PFSK-1 (cell line): ENCODE data around the gene KCNJ5.

Source experiments
- FOXP2 ChIP-seq: optimal IDR thresholded peaks from 2 replicates; pipeline ENCODE3; 2011; ENCODE audit warnings: borderline replicate concordance, control low read depth, inconsistent platforms; ENCODE audit not compliant: insufficient read depth; ENCODE audit errors: extremely low read length, extremely low read depth
- POLR2AphosphoS5 ChIP-seq: IDR thresholded peaks from 2 replicates; pipeline ENCODE4 v1.6.1; 2012; ENCODE audit warnings: low read depth, mild to moderate bottlenecking, control low read depth, low read length, moderate library complexity
- SIN3A ChIP-seq: IDR thresholded peaks from 2 replicates; pipeline ENCODE4 v1.6.1; 2012; ENCODE audit warnings: mild to moderate bottlenecking, low read length, moderate library complexity, borderline replicate concordance; ENCODE audit not compliant: insufficient read depth
- TAF1 ChIP-seq: IDR thresholded peaks from 2 replicates; pipeline ENCODE4 v1.6.1; 2012; ENCODE audit warnings: low read length, control low read depth, borderline replicate concordance; ENCODE audit not compliant: insufficient read depth
- TF ChIP-seq, protein P1 (sequence below), 2 experiments: IDR thresholded peaks; 2 replicates each; pipeline versions ENCODE4 v1.6.1 to v1.8.0; 2011 to 2012; ENCODE audit warnings: low read depth in 2 of 2, low read length in 2 of 2, control low read depth in 1 of 2, inconsistent platforms in 1 of 2, mild to moderate bottlenecking in 1 of 2, moderate library complexity in 1 of 2; ENCODE audit not compliant: insufficient read depth in 1 of 2

Gene KCNJ5

GRCh38 chr11:128965485-128965884, 74.3 kb downstream of the KCNJ5 start:
- TF ChIP-seq SIN3A (no peak), TAF1 (no peak), FOXP2 (no peak), POLR2AphosphoS5 (no peak)
- TF ChIP-seq, protein P1, sequence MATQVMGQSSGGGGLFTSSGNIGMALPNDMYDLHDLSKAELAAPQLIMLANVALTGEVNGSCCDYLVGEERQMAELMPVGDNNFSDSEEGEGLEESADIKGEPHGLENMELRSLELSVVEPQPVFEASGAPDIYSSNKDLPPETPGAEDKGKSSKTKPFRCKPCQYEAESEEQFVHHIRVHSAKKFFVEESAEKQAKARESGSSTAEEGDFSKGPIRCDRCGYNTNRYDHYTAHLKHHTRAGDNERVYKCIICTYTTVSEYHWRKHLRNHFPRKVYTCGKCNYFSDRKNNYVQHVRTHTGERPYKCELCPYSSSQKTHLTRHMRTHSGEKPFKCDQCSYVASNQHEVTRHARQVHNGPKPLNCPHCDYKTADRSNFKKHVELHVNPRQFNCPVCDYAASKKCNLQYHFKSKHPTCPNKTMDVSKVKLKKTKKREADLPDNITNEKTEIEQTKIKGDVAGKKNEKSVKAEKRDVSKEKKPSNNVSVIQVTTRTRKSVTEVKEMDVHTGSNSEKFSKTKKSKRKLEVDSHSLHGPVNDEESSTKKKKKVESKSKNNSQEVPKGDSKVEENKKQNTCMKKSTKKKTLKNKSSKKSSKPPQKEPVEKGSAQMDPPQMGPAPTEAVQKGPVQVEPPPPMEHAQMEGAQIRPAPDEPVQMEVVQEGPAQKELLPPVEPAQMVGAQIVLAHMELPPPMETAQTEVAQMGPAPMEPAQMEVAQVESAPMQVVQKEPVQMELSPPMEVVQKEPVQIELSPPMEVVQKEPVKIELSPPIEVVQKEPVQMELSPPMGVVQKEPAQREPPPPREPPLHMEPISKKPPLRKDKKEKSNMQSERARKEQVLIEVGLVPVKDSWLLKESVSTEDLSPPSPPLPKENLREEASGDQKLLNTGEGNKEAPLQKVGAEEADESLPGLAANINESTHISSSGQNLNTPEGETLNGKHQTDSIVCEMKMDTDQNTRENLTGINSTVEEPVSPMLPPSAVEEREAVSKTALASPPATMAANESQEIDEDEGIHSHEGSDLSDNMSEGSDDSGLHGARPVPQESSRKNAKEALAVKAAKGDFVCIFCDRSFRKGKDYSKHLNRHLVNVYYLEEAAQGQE (IDR thresholded peaks at IDR 0.05; ENCODE audit: insufficient read depth in 1 of 2, low read depth in 2 of 2, low read length in 2 of 2): no peak

DNA sequence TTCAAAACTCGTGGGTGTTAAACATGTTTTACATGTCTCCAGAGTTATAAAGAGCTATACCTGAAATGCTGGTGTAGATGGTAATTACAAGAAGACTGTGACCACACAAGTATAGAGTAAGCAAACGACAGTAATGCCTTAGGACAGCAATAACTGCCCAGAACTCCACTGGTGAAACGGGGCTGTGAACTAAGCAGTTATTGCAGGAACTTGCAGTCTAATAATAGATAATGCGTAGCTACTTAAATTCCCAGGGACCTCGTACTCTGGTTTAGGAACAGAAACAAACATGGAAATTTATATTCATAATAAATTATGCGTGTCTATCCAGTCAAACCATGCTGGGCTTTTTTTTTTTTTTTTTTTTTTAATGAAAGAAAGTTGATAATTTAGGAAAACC, 76.4 kb downstream of the KCNJ5 start:
- TF ChIP-seq TAF1 (no peak), SIN3A (no peak), POLR2AphosphoS5 (no peak), FOXP2 (no peak)
- TF ChIP-seq, protein P1 (IDR thresholded peaks at IDR 0.05; ENCODE audit: insufficient read depth in 1 of 2, low read depth in 2 of 2, low read length in 2 of 2): no peak

DNA sequence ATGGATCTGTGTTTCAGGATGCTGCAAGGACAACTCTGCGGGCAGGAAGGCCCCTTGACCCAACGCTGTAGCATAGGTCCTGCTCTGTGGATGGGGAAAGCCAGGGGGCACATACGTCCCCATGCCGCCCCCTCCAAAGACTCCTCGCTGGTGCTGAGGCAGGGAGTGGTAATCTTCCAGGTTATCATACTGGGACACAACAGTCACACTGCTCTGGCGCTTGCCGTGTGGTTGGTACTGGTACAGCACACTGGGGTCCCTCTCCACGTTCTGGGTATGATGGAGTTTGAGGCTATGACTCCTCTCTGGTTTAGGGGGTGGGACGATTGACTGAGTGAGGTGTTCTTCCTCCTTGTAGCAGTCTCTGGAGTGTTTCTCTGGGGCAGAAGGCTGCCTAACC, 77.8 kb downstream of the KCNJ5 start:
- no peak for TF ChIP-seq SIN3A
- TF ChIP-seq POLR2AphosphoS5: no peak
- no peak for TF ChIP-seq TAF1
- TF ChIP-seq, protein P1 (IDR thresholded peaks at IDR 0.05; ENCODE audit: insufficient read depth in 1 of 2, low read depth in 2 of 2, low read length in 2 of 2): no peak
- TF ChIP-seq FOXP2: no peak
